ENCODE data around the gene STXBP3.

DNA sequence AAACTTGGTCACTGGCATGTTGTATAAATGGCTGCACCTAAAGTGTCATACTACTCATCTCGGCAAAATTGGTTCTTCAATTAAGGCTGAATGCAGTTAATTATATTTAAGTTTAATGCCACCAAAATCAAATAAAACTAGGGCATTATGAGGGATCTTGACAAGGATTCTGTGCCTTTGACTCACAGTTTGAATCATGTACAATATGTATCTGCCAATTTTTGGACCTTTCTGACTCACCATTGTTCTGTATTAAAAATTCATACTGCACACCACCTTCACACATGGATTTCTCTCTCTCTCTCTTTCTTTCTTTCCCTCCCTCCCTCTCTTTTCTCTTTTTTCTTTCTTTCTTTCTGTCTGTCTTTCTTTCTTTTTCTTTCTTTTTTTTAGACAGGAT is 14.1 kb upstream of the STXBP3 start:
- TF ChIP-seq, protein P1, sequence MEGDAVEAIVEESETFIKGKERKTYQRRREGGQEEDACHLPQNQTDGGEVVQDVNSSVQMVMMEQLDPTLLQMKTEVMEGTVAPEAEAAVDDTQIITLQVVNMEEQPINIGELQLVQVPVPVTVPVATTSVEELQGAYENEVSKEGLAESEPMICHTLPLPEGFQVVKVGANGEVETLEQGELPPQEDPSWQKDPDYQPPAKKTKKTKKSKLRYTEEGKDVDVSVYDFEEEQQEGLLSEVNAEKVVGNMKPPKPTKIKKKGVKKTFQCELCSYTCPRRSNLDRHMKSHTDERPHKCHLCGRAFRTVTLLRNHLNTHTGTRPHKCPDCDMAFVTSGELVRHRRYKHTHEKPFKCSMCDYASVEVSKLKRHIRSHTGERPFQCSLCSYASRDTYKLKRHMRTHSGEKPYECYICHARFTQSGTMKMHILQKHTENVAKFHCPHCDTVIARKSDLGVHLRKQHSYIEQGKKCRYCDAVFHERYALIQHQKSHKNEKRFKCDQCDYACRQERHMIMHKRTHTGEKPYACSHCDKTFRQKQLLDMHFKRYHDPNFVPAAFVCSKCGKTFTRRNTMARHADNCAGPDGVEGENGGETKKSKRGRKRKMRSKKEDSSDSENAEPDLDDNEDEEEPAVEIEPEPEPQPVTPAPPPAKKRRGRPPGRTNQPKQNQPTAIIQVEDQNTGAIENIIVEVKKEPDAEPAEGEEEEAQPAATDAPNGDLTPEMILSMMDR (IDR thresholded peaks at IDR 0.05): no peak
- TF ChIP-seq POLR2A (IDR thresholded peaks at IDR 0.05): no peak
